ENCODE data around the gene YRDC. TPM values are rescaled to one million over a fixed set of nuclear protein-coding genes. Genes with fewer than 3 reads are reported as not detected.

Gene YRDC
- total and polyA plus RNA-seq, 7 donors: 4.4 to 19.0 (median 12.4) TPM

DNA sequence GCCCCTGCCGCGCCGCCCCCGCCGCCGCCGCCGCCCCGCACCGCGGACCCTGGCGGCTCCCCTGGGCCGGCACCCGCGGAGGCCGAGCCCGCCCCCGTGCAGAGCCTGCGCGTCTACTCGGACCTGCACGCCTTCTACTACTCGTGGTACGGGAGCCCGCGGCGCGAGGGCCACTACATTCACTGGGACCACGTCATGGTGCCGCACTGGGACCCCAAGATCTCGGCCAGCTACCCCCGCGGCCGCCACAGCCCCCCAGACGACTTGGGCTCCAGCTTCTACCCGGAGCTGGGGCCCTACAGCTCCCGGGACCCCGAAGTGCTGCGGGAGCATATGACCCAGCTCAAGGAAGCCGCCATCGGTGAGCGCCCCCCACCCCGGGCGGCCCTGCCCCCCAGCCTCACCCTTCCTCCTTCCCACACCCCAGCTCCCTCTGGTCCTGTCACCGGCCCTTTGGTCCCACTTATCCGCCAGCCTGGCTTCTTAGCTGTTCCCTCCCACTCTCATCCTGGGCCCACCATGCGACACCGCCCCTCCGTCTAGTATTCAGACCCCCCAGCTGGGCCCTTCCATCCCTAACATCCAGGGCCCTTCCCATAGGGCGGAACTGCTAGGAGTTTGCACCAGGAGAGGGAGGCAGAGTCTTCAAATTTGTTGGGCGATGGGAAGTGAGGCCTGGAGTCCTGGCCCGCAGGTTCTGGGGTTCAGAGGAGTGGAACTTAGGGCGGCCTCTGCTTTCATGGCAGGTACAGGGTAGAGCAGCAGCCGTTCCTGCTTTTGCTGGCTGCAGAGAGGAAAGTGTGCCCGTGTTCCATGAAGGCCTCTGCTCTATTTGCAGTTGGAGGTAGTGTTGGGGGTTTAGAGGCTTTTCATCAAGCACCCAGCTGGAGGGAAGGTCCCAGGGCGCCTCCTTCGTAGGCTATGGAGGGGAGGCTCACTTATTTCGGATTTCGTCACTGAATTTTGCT is 13.4 kb downstream of the YRDC start:
- H3K4me1 ChIP-seq: peaks cover 0 to 21% (median 20%) of the 10 kb centered on the region in 4 donors
- TF ChIP-seq, protein P1, sequence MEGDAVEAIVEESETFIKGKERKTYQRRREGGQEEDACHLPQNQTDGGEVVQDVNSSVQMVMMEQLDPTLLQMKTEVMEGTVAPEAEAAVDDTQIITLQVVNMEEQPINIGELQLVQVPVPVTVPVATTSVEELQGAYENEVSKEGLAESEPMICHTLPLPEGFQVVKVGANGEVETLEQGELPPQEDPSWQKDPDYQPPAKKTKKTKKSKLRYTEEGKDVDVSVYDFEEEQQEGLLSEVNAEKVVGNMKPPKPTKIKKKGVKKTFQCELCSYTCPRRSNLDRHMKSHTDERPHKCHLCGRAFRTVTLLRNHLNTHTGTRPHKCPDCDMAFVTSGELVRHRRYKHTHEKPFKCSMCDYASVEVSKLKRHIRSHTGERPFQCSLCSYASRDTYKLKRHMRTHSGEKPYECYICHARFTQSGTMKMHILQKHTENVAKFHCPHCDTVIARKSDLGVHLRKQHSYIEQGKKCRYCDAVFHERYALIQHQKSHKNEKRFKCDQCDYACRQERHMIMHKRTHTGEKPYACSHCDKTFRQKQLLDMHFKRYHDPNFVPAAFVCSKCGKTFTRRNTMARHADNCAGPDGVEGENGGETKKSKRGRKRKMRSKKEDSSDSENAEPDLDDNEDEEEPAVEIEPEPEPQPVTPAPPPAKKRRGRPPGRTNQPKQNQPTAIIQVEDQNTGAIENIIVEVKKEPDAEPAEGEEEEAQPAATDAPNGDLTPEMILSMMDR (IDR thresholded peaks at IDR 0.05): no peak
- TF ChIP-seq EP300 (IDR thresholded peaks at IDR 0.05): no peak
- TF ChIP-seq POLR2A (IDR thresholded peaks at IDR 0.05): no peak
- TF ChIP-seq POLR2AphosphoS5 (IDR thresholded peaks at IDR 0.05): no peak
- WGBS, 2 donors: 10 to 12% methylated on average over 59 of the region's 59 CpGs

DNA sequence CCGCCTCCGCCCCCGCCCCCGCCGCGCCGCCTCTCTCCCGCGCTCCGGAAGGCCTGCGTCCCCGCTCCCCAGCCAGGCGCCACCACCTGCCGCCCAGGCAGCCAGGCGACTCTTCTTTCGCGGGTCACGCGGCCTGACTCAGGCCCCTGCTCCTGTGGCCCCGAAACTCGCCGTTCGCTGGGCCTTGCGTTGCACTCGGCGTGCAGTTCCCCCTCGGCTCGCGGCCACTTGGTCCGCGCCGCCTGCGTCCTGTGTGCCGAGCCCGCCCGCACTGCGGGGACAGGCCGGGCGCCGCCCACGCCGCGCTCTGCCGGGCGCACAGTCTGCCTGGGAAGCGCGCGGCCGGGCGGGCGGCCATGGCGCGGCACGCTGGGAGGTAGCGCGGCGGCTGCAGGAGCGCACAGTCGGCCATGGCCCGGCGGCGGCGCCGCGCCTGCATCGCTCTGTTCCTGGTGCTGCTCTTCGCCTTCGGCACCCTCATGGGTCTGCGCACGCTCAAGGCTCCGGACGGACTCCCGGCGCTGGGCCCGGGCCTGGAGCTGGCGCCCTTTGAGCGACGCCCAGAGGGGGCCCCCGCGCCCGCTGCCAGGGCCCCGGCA is 14.1 kb downstream of the YRDC start, which contains the start of gene MANEAL:
Gene MANEAL, plus strand, starts transcription at position 75 of the 599 bp plus-strand sequence. Its CDS starts 336 bp downstream, at position 411.
- 0% methylated on average over 80 to 82 of the region's 82 CpGs for WGBS, 2 donors
- intact Hi-C loops (cut with DNase I): no loop called here
- TF ChIP-seq, protein P1 (IDR thresholded peaks at IDR 0.05): no peak
- TF ChIP-seq POLR2AphosphoS5 (IDR thresholded peaks at IDR 0.05) (no peak), POLR2A (IDR thresholded peaks at IDR 0.05) (no peak), EP300 (IDR thresholded peaks at IDR 0.05) (no peak)

More for the DNA sequence above, 13.4 kb downstream of the YRDC start:
- Histone ChIP-seq H3K36me3 (peaks cover 0 to 5% (median 0%) of the 10 kb centered on the region in 4 donors), H3K27ac (no peak overlapping the region), H3K27me3 (no peaks in the 10 kb centered on the region), H3K9me3 (no peaks in the 10 kb centered on the region), H3K4me3 (peak overlapping the region; percentile 19 to 60 (median 56))
- intact Hi-C loops (cut with DNase I): no loop called here
- DNase-seq: no peak

DNA sequence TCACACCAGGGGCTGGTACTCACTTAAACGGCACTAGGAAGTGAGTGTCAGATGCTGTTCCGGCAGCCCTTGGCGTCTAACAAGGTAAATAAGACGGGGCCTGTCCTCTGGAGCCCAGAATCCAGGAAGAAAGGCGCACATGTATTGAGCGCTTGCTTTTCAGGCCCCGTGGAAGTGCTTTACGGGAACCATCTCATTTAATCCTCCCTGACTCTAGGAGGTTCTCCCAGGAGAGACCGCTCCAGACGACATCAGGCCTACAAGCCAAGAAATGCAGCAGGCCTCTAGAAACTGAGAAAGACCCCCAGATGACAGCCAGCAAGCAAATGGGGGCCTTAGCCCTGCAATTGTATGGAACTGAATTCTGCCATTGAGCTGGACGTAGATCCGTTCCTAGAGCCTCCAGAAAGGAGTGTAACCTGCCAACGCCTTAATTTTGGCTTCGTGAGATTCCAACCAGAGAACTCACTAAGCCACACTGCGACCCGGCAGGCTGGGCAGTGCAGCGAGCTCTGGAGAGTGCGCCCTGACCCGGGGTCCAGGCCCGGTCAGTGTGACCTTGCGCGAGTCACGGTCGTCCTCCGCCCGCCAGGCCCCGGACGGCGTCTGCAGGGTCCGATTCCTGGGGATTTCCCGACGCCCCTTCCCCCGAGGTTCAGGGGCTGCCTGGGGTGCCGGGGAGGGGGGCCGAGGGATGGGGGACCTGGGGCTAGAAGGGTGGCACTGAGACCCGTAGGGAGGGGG is 14.9 kb downstream of the YRDC start:
- WGBS, 2 donors: 39 to 46% methylated on average over 36 of the region's 36 CpGs
- H3K27me3 ChIP-seq: peaks cover 0 to under 1% (median 0%) of the 10 kb centered on the region in 3 donors
- H3K27ac ChIP-seq: no peak overlapping the region
- H3K4me3 ChIP-seq: peak overlapping the region; percentile 40 to 60 (median 56)
- TF ChIP-seq, protein P1 (IDR thresholded peaks at IDR 0.05): no peak
- no peak for TF ChIP-seq POLR2A (IDR thresholded peaks at IDR 0.05)
- TF ChIP-seq POLR2AphosphoS5 (IDR thresholded peaks at IDR 0.05): no peak
- TF ChIP-seq EP300 (IDR thresholded peaks at IDR 0.05): no peak
- no peaks in the 10 kb centered on the region for H3K36me3 ChIP-seq
- H3K4me1 ChIP-seq: peaks cover 0 to 21% (median 20%) of the 10 kb centered on the region in 4 donors
- no peaks in the 10 kb centered on the region for H3K9me3 ChIP-seq
- intact Hi-C loops (cut with DNase I): no loop called here
- DNase-seq: no peak

More for the DNA sequence above, 14.1 kb downstream of the YRDC start, which contains the start of gene MANEAL:
- Histone ChIP-seq H3K4me3 (peak within 1 kb of the TSS; percentile 40 to 60 (median 56)), H3K27me3 (no peaks in the 10 kb centered on the region), H3K9me3 (no peaks in the 10 kb centered on the region), H3K36me3 (no peaks in the 10 kb centered on the region), H3K4me1 (peaks cover 0 to 21% (median 20%) of the 10 kb centered on the region in 4 donors), H3K27ac (peak within 1 kb of the TSS in 1 of 4 donors; percentile 33)
- no peak for DNase-seq

DNA sequence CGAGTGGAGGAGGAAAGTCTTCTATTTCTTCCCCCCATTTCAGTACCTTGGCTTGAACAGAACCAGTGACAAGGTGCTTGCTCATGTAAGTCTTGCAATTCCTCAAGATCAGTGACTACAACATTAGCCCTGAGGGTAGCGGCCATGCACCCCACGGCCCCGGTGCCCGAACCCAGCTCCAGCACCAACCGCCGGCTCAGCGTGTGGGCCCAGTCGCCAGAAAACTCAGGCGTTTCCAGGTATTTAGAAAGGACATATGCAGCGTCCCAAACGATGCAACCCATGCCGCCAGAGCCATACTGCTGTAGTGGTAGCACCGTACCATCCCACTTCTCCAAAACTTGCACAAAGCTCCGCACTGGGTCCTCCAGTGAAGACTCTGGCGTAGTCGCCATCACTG is 25.5 kb downstream of the YRDC start:
- Histone ChIP-seq H3K4me3 (no peak overlapping the region), H3K27me3 (peaks cover 0 to 20% (median 0%) of the 10 kb centered on the region in 3 donors), H3K4me1 (no peaks in the 10 kb centered on the region), H3K27ac (no peak overlapping the region), H3K36me3 (no peaks in the 10 kb centered on the region), H3K9me3 (no peaks in the 10 kb centered on the region)
- intact Hi-C loops (cut with DNase I): no loop called here
- no peak for DNase-seq
- TF ChIP-seq POLR2A (IDR thresholded peaks at IDR 0.05): no peak
- WGBS, 2 donors: 90 to 95% methylated on average over 17 of the region's 17 CpGs

All from sigmoid colon (tissue), 7 donors.